NCI-H460 (cell line): ENCODE measurements around the gene ORAI2. TPM values are rescaled to one million over a fixed set of nuclear protein-coding genes. Genes with fewer than 3 reads are reported as not detected.
"Not testable (repeated sequence)": the region's sequence is repeated elsewhere in the genome, so short reads cannot be mapped to it uniquely, and the experiment has no call there.

Experiments used
- DNase-seq: peaks from one replicate; pipeline ENCODE4 v3.0.0-alpha.2; 2016; ENCODE audit warnings: low read depth; ENCODE audit errors: extremely low read depth
- polyA plus RNA-seq: library from polyadenylated mRNA; depleted of rRNA; stranded (reverse); fragments of >200 nt; gene quantifications from 2 replicates; pipeline ENCODE4 v1.2.3, GENCODE V29; 2014; cell fraction: nucleus; rRNA removed
- total RNA-seq: library from RNA; depleted of rRNA; stranded (reverse); fragments of >200 nt; shearing (Covaris generic); gene quantifications from 2 replicates; pipeline ENCODE4 v1.2.3, GENCODE V29; 2014; rRNA removed

ORAI2 gene
- 3.6 and 5.1 TPM in 2 replicates for total RNA-seq
- 7.1 and 7.4 TPM in 2 replicates for polyA plus RNA-seq

GRCh38 chr7:102433219-102434038, at the start of gene ORAI2:
TSS of gene ORAI2 (plus strand) at chr7:102433575. CDS start at chr7:102438957, 5,382 bp downstream.
- DNase-seq = peak; percentile 47

DNA sequence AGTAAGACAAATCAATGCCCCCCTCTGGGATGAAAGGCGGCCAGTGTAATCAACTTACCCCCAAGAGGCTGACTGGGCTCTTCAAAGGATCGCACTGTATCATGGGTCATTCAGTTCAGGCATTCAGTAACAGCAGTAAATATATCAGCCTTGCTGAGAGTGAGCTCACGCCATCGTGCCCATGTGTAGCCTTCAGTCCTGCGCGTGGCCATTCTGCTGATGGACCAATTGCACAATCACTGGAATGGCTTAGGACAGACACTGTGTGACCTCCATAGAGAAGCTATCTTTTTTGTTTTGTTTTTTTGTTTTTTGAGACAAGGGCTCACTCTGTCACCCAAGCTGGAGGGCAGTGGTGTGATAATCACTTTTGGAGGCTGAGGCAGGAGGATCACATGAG, 46.3 kb upstream of the ORAI2 start:
- DNase-seq = no peak

DNA sequence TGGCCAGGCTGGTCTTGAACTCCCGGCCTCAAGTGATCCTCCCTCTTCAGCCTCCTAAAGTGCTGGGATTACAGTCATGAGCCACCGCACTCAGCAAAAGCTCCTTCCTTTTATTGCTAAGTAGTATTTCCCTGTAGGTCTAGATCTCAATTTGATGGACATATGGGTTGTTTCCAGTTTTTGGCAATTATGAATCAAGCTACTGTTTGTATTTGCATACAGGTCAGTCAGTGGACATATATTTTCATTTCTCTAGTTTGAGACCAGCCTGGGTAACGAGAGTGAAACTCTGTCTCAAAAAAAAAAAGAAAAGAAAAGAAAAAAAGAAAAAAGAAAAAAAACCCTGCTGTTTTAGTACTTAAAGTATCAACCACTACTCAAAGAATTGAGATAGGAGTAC, 43.6 kb upstream of the ORAI2 start:
- no peak for DNase-seq

DNA sequence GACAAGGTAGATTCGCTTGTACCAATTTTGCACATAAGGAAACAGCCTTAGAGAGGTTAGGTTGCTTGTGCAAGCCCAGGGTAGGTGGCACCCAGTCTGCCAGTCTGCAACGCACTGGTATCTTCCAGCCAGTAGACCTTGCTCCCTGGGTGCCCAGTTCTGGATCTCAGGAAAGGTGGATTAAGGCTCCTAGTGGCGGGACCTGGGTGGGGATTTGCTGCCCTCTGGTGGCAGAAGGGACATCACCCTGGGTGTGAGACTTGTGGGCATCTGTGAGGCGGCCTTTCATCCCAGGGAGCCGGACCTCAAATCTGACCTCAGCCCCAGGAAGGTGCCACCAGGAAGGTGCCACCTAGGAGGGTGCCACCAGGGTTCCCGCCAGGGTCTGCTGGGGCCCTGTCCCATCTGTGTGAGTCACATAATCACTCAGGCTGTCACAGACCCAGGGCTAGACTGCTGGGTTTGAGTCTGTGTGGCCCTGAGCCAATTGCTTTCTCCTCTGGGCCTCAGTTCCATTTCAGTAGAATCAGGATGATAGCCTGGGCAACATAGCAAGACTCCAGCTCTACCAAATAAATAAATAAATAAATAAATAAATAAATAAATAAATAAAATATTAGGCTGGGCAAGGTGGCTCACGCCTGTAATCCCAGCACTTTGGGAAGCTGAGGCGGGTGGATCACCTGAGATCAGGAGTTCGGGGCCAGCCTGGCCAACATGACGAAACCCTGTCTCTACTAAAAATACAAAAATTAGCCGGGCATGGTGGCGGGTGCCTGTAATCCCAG, 42.5 kb upstream of the ORAI2 start:
- DNase-seq = peak; percentile 83

DNA sequence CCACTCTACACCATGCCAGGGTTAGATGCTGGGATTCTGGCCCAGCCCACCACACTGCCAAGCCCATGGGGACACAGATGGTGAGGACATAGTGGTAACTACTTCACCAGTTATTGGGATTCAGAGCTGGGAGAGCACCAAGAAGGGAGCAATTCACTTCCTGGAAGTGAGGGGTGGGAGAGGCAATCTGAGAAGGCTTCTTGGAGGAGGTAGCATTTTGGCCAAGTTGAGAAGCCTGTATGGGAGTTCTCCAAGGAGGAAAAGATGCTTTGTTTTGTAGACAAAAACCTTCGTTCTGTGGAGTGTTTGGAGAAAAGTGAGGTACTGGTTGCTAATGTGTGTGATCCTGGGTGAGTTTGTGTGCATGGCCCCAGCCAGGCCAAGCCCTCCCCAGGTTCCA, 41.0 kb upstream of the ORAI2 start:
- no peak for DNase-seq

DNA sequence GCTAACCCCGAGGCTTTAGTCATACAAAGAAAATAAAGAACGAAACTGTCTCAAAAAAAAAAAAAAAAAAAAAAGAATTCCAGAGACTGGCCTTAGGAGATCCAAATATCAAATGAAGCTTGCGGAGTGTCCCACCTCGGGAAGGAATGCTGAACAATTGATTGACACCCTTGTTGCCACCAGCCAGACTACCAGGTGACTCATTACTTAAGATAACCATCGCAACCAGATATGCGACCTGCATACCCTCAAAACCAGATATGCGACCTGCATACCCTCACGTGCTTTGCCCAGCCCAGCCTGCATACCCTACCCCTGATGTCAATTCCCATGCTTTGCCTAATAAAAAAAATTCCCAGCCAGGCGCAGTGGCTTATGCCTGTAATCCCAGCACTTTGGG, 39.9 kb upstream of the ORAI2 start:
- DNase-seq = no peak

DNA sequence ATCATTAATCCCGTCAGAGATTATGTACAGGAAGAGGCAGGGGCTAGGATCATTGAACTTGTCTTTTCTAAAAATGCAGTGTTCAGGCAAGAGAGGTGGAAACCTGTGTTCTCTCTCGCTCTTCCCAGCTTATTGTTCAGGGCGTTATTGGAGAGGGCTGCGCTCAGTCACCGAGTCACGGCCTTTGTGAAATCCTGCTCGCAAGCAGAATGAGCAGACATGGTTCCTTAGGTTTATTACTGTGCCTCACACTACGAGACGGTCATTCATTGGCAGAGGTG, 37.8 kb upstream of the ORAI2 start:
- no peak for DNase-seq

GRCh38 chr7:102395873-102396709, 37.3 kb upstream of the ORAI2 start, which contains the start of gene PRKRIP1:
TSS of gene PRKRIP1 (plus strand) at chr7:102396363. CDS start at chr7:102396412, 49 bp downstream.
- DNase-seq = peak; percentile 82

DNA sequence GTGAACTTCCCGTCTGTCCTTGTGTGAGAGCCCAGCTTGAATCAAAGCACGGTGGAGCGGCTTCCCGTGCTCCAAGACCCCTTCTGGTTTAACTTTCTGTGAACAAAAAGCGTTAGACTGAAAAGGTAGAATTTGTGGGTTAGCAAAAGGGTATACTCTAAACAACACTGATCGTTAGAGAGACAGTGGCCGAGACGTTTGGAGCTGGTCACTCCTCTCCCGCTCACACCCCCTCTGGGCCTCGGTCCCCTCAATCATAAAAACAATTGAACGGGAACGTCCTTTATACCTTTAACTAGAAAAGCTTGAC, 36.7 kb upstream of the ORAI2 start:
- DNase-seq = no peak

DNA sequence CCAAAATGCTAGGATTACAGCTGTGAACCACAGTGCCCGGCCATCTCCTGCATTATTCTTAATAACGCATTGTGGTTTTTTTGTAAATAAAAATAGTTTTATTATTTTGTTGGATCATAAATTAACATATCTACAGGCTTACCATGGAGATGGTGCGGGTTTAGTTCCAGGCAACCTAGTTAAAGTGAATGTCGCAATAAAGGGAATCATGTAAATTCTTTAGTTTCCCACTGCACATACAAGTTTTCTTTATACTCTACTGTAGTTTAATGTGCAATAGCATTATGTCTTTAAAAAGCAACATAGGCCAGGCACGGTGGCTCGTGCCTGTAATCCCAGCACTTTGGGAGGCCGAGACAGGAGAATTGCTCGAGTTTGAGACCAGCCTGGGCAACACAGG, 34.8 kb upstream of the ORAI2 start:
- DNase-seq = no peak

- DNase-seq = no peak
Observed at GRCh38 chr7:102400360-102400759, 33.0 kb upstream of the ORAI2 start.

GRCh38 chr7:102403563-102403962, 29.8 kb upstream of the ORAI2 start:
- DNase-seq = no peak

- DNase-seq = peak; percentile 28
Observed at GRCh38 chr7:102404005-102404861, 29.1 kb upstream of the ORAI2 start.

- not testable (repeated sequence) for DNase-seq
Observed at GRCh38 chr7:102404862-102405188, 28.6 kb upstream of the ORAI2 start.

DNA sequence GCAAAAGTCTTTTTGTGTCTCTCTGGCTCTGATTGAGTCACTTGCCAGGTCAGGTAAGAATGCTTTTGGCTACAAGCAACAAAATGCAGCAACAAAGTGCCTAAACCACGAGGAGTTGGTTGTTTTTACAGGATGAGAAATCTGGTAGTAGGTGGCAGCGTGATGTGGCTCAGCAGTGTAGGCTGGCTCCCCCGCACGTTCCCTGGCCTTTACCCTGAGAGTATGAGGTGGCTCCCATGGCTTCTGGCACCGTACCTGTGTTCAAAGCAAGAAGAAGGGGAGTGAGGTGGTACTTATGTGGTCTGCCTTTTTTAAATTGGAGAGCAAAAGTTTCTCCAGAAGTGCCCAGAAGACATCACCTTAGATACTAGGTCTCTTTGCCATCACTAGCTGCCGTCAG, 25.5 kb upstream of the ORAI2 start:
- no peak for DNase-seq

DNA sequence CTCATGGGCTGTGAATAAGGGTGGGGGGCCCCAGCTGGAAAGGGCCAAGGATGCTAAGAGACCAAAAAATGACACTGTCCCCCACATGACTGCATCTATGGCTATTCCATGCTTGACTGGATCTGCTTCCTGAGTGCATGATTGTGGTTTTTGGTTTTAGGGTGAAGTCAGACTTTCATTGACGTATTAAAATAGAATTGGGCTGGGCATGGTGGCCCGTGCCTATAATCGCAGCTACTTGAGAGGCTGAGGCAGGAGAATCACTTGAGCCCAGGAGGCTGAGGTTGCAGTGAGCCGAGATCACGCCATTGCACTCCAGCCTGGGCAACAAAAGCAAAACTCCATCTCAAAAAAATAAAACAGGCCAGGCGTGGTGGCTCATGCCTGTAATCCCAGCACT, 24.8 kb upstream of the ORAI2 start:
- DNase-seq = not testable (repeated sequence)

DNA sequence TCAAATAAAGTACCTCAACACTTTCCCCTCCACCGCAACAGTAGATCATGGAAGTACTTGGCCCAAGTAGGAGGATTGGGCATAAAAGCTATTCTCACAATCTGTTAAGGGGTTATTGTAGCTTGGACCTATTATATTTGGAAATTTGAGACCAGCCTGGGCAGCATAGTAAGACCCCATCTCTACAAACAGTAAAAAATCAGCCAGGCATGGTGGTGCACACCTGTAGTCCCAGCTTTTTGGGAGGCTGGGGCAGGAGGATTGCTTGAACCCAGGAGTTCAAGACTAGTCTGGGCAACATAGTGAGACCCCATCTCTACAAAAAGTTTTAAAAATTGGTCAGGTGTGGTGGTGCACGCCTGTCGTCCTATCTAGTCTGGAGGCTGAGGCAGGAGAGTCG, 24.0 kb upstream of the ORAI2 start:
- no peak for DNase-seq

GRCh38 chr7:102410123-102410522, 23.3 kb upstream of the ORAI2 start:
- no peak for DNase-seq

GRCh38 chr7:102410918-102411317, 22.5 kb upstream of the ORAI2 start:
- DNase-seq = no peak

DNA sequence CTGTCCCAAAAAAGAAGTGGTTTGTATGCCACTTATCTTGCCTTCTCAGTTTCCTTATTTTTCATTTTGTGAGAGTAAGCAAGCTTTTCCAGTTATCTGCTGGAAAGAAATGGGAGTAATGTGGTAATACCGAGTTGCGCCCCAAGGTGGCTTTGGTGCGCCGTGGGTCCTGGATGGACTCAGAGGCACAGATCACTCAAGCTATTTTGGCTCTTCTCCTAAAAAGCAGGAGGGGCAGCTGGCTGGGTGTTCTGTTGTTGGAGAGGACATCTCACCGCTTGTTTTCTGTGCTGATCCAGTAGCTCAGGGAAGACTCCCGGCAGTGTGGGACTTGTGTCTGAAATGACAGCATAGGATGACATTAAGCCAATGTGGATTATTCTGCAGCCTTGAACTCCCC, 20.8 kb upstream of the ORAI2 start:
- DNase-seq = no peak
